PC-9 (cell line): ENCODE data around the gene CTIF. TPM values are rescaled to one million over a fixed set of nuclear protein-coding genes. Genes with fewer than 3 reads are reported as not detected.

Experiments
- BruUV-seq: library from RNA; stranded (reverse); fragments of 400-500 nt; replicated peaks from 2 replicates; lab custom pipeline; 2021; lab: Mats Ljungman, UMichigan
- CTCF ChIA-PET: fragments of 300-600 bp; sonication (Branson Sonifier 250); formaldehyde crosslinking; loops from one replicate; lab custom pipeline; 2022; ENCODE audit warnings: antibody characterized with exemption; lab: Charles Lee
- POLR2A ChIA-PET: fragments of 300-600 bp; sonication (Branson Sonifier 250); formaldehyde crosslinking; loops from one replicate; lab custom pipeline; 2022; ENCODE audit warnings: antibody characterized with exemption; ENCODE audit not compliant: unreplicated experiment; lab: Charles Lee
- DNase-seq, 2 experiments: peaks; one replicate each; pipeline versions ENCODE4 v3.0.0 to v3.0.0-alpha.2; 2015 to 2022; ENCODE audit warnings: mixed read lengths in 1 of 2
- H2AFZ ChIP-seq: fragments of 200-600 bp; sonication (generic); 2 replicates; pipeline ENCODE4 v1.8.1; 2017; ENCODE audit warnings: antibody characterized with exemption
- H3F3A ChIP-seq: fragments of 200-600 bp; sonication (generic); 2 replicates; pipeline ENCODE4 v1.8.1; 2017; ENCODE audit warnings: antibody characterized with exemption, mild to moderate bottlenecking, low read depth; ENCODE audit not compliant: insufficient read depth
- H3K27ac ChIP-seq: fragments of 200-600 bp; sonication (generic); 2 replicates; pipeline ENCODE4 v1.6.1; 2016; ENCODE audit warnings: mixed run types
- H3K27me3 ChIP-seq: fragments of 200-600 bp; sonication (generic); 2 replicates; pipeline ENCODE4 v1.6.1; 2016; ENCODE audit warnings: low read depth, mixed run types; ENCODE audit not compliant: insufficient read depth
- H3K36me3 ChIP-seq: fragments of 200-600 bp; sonication (generic); 2 replicates; pipeline ENCODE4 v1.6.1; 2016; ENCODE audit warnings: low read depth, mixed run types
- H3K4me1 ChIP-seq: fragments of 200-600 bp; sonication (generic); replicated peaks from 2 replicates; pipeline ENCODE4 v1.6.1; 2016; ENCODE audit warnings: mixed run types; ENCODE audit not compliant: insufficient read depth
- H3K4me2 ChIP-seq: fragments of 200-600 bp; sonication (generic); 2 replicates; pipeline ENCODE4 v1.6.1; 2017; ENCODE audit warnings: mixed run types
- H3K4me3 ChIP-seq: fragments of 200-600 bp; sonication (generic); 2 replicates; pipeline ENCODE4 v1.6.1; 2016; ENCODE audit warnings: mixed run types
- H3K79me2 ChIP-seq: fragments of 200-600 bp; sonication (generic); 2 replicates; pipeline ENCODE4 v1.6.1; 2017; ENCODE audit warnings: low read depth, mixed run types
- H3K9me2 ChIP-seq: fragments of 200-600 bp; sonication (generic); 2 replicates; pipeline ENCODE4 v1.8.1; 2017; ENCODE audit warnings: mild to moderate bottlenecking; ENCODE audit not compliant: insufficient read depth
- H3K9me3 ChIP-seq: fragments of 200-600 bp; sonication (generic); 2 replicates; pipeline ENCODE4 v1.8.1; 2016; ENCODE audit warnings: low read depth; ENCODE audit not compliant: insufficient read depth
- H4K20me1 ChIP-seq: fragments of 200-600 bp; sonication (generic); 2 replicates; pipeline ENCODE4 v1.8.1; 2017; ENCODE audit not compliant: insufficient read depth
- EZH2 ChIP-seq: fragments of 200-600 bp; sonication (generic); IDR thresholded peaks from 2 replicates; pipeline ENCODE4 v1.8.0; 2017; ENCODE audit warnings: antibody characterized with exemption, low read depth
- intact Hi-C: fragments of 100-400 bp; cut with micrococcal nuclease; formaldehyde crosslinking; loops from one replicate; pipeline ENCODE4 v1.10.0; 2022; ENCODE audit not compliant: unreplicated experiment
- total RNA-seq: library from RNA; stranded (reverse); gene quantifications from 2 replicates; pipeline ENCODE4 v1.2.3, GENCODE V29; 2021
- TF ChIP-seq, protein P1 (sequence below): fragments of 200-600 bp; sonication (generic); conservative IDR thresholded peaks from 2 replicates; pipeline ENCODE4 v1.6.1; 2017; ENCODE audit warnings: mixed run types, antibody characterized with exemption, mild to moderate bottlenecking, moderate library complexity

CTIF gene
- total RNA-seq, 1 experiment from 2014 or later = 26.2 TPM

DNA sequence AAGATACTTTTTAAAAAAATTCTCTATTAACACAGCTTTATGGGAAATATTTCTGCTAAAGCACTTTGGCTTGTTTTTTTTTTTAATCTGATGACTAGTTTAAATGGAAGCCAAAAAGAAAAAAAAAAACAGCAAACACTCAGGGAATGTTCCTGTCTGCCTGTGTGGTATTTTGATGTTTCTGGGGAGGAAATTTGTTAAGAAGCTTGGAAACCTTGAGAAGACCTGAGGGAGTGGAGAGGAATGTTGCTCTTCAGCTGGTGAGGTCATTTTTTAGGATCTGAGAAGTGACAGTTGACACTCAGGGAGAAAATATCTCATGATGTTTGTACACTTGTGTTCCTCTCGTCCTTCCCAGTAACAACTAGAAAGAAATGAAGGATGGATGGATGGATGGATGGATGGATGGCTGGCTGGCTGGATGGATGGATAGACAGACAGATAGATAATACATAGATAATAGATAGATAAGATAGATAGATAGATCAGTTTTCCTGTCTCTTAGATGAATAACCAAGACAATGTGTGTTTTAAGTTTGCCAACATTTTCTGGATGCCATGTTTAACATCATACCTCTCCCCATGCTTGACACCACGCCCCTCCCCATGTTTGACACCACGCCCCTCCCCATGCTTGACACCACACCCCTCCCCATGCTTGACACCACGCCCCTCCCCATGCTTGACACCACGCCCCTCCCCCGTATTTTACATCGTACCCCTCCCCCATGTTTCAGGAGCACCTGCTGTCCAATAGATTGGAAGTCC, 84.8 kb downstream of the CTIF start:
- H3K27ac ChIP-seq = peak overlapping the region; percentile 61

DNA sequence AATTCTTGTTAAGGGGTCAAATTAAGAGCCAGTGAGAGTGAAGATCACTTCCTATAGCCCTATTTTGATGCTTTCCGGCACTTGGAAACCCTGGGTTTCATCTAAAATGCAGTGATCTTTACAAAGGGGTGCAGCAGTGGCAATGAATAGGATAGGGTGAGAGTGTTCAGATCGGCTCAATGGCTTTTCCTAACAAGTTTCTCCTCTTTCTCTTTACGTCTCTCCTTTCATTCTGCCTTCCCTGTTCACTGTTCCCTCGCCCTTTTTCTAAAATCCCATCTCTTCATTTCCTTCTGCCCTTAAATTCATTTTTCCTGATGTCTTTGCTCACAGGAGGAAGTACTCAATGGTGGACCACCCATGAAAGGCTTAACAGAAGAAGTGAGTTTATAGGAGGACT, 86.0 kb downstream of the CTIF start:
- Histone ChIP-seq H3K4me3 (no peak overlapping the region), H3K27me3 (no peaks in the 10 kb centered on the region), H4K20me1 (no peaks in the 10 kb centered on the region), H3K9me2 (no peaks in the 10 kb centered on the region), H3K9me3 (no peaks in the 10 kb centered on the region), H3K27ac (peak overlapping the region; percentile 61; the same call in 1 of the 2 replicates), H3K4me2 (no peak overlapping the region), H3F3A (peaks cover 45% of the 10 kb centered on the region), H3K4me1 (peaks cover 40% of the 10 kb centered on the region), H2AFZ (no peak overlapping the region), H3K36me3 (no peaks in the 10 kb centered on the region), H3K79me2 (no peaks in the 10 kb centered on the region)
- CTCF ChIA-PET = no interaction called here
- POLR2A ChIA-PET = no interaction called here
- intact Hi-C loops = loop anchor here (5.0 kb wide), 1 partner anchor 37 kb away; no protein-coding TSS in a partner anchor
- TF ChIP-seq, protein P1, sequence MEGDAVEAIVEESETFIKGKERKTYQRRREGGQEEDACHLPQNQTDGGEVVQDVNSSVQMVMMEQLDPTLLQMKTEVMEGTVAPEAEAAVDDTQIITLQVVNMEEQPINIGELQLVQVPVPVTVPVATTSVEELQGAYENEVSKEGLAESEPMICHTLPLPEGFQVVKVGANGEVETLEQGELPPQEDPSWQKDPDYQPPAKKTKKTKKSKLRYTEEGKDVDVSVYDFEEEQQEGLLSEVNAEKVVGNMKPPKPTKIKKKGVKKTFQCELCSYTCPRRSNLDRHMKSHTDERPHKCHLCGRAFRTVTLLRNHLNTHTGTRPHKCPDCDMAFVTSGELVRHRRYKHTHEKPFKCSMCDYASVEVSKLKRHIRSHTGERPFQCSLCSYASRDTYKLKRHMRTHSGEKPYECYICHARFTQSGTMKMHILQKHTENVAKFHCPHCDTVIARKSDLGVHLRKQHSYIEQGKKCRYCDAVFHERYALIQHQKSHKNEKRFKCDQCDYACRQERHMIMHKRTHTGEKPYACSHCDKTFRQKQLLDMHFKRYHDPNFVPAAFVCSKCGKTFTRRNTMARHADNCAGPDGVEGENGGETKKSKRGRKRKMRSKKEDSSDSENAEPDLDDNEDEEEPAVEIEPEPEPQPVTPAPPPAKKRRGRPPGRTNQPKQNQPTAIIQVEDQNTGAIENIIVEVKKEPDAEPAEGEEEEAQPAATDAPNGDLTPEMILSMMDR = no peak
- no peak for DNase-seq
- no TSS peak for BruUV-seq

More for the DNA sequence above, 84.8 kb downstream of the CTIF start:
- Histone ChIP-seq H4K20me1 (no peaks in the 10 kb centered on the region), H3K36me3 (no peaks in the 10 kb centered on the region), H3K4me1 (peaks cover 35% of the 10 kb centered on the region), H3K27me3 (no peaks in the 10 kb centered on the region), H3K4me3 (no peak overlapping the region), H3F3A (peaks cover 39% of the 10 kb centered on the region; the same call in 1 of the 2 replicates), H3K4me2 (peak overlapping the region; percentile 53), H3K9me2 (no peaks in the 10 kb centered on the region), H3K9me3 (no peaks in the 10 kb centered on the region), H2AFZ (no peak overlapping the region), H3K79me2 (no peaks in the 10 kb centered on the region)
- POLR2A ChIA-PET = interaction anchor here (0.8 kb wide), 1 partner anchor 217 kb away, joined by 3 read pairs; no protein-coding TSS in a partner anchor
- CTCF ChIA-PET = no interaction called here
- TF ChIP-seq, protein P1 = no peak
- TF ChIP-seq EZH2 = no peak
- DNase-seq = peak in 1 of 2 experiments; percentile 93
- BruUV-seq = no TSS peak
- intact Hi-C loops = loop anchor here (2.0 to 5.0 kb wide), 3 partner anchors 17 to 81 kb away; no protein-coding TSS in a partner anchor

DNA sequence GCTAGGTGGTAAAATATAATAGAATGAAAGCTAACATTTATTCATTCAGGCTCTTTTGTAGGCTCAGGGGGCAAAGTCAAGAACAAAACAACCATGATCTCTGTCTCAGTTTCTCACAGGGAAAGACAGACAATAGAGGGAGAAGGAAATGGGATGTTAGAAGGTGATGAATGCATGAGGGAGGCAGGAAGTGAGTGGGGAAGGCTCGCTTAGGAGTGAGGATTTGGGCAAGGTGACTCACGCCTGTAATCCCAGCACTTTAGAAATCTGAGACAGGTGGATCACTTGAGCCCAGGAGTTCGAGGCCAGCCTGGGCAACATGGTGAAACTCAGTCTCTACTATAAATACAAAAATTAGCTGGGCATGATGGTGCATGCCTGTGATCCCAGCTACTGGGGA, 88.4 kb downstream of the CTIF start:
- H3K27me3 ChIP-seq = no peaks in the 10 kb centered on the region
- intact Hi-C loops = no loop called here
- POLR2A ChIA-PET = no interaction called here
- DNase-seq = no peak
- H2AFZ ChIP-seq = no peak overlapping the region
- no peaks in the 10 kb centered on the region for H3K9me3 ChIP-seq
- CTCF ChIA-PET = no interaction called here
- H3K4me2 ChIP-seq = no peak overlapping the region
- BruUV-seq = no TSS peak
- no peak overlapping the region for H3K4me3 ChIP-seq
- H3K36me3 ChIP-seq = no peaks in the 10 kb centered on the region
- H3F3A ChIP-seq = peaks cover 47% of the 10 kb centered on the region
- H3K27ac ChIP-seq = 0 out of 2 replicates have a peak overlapping the region, but pooled peaks have one; percentile 2
- H3K79me2 ChIP-seq = no peaks in the 10 kb centered on the region
- TF ChIP-seq, protein P1 = no peak
- TF ChIP-seq EZH2 = no peak
- no peaks in the 10 kb centered on the region for H3K9me2 ChIP-seq
- peaks cover 42% of the 10 kb centered on the region for H3K4me1 ChIP-seq
- no peaks in the 10 kb centered on the region for H4K20me1 ChIP-seq
